Measurements from ENCODE around the gene OR51Q1. TPM values are rescaled to one million over a fixed set of nuclear protein-coding genes. Genes with fewer than 3 reads are reported as not detected.

Gene OR51Q1
- total and polyA plus RNA-seq, 2 of the 13 experiments (the other 11 are each of a cell fraction or from before 2014, with no cell fraction given): not detected

DNA sequence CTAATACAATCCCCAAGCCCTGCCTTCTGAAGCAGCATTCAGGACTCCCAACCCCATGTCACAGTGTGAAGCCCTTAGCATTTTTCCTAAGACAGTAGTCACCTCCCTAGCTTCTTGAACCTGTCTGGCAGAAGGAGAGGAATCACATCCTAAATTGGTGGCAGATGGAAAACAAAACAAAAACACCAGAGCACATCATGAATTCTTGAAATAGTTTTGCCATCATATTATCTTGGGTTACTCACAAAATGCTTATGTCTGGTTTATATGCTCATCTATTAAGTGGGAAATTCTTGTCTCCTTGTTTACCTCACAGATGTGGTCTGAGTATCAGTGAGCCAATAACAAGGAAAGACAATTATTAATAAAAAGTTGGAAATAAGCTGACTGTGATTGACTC lies 23.0 kb upstream of the OR51Q1 start:
- intact Hi-C loops (cut with micrococcal nuclease; ENCODE audit: unreplicated experiment): no loop called here
- no peak overlapping the region for H2AFZ ChIP-seq (ENCODE audit: low read length)
- ChIA-PET CTCF (ENCODE audit: low intra/inter-chr PET ratio, low total read pairs) (no interaction called here), POLR2A (no interaction called here)
- H3K9me3 ChIP-seq (ENCODE audit: low read length): no peaks in the 10 kb centered on the region
- H3K79me2 ChIP-seq (ENCODE audit: insufficient read depth, low read length): no peaks in the 10 kb centered on the region
- no peaks in the 10 kb centered on the region for H3K36me3 ChIP-seq (replicated peaks in 1 of 2; ENCODE audit: control insufficient read depth in 1 of 2, insufficient read depth in 2 of 2, low read length in 2 of 2)
- no peak overlapping the region for H3K4me3 ChIP-seq (replicated peaks in 1 of 3; ENCODE audit: insufficient read depth in 1 of 3, low read depth in 2 of 3, low read length in 3 of 3)
- peaks cover 0 to 8% of the 10 kb centered on the region in 2 experiments; a peak in 1 of 5 replicates for H3K27me3 ChIP-seq (ENCODE audit: control insufficient read depth in 1 of 2, insufficient read depth in 2 of 2, low read length in 2 of 2)
- DNase-seq (ENCODE audit: low spot score) (no peak), FAIRE-seq (no peak), ATAC-seq (no peak)
- in situ Hi-C loops (cut with HindIII; ENCODE audit: extremely low pct_ligation_motif_present, low pct_unique_long_range_greater_than_20kb): no loop called here
- TF ChIP-seq ZC3H13 (CRISPR knock-in tag; IDR thresholded peaks at IDR 0.05) (no peak), ZBTB20 (CRISPR knock-in tag; IDR thresholded peaks at IDR 0.05; ENCODE audit: borderline replicate concordance, low read depth) (no peak), ZNF761 (CRISPR knock-in tag; conservative IDR thresholded peaks at IDR 0.05) (no peak), ZNF850 (CRISPR knock-in tag; conservative IDR thresholded peaks at IDR 0.05) (no peak), SSRP1 (CRISPR knock-in tag; IDR thresholded peaks at IDR 0.05) (no peak), CHD2 (IDR thresholded peaks at IDR 0.05; ENCODE audit: low read depth, low read length) (no peak), PRMT3 (CRISPR knock-in tag; IDR thresholded peaks at IDR 0.05; ENCODE audit: borderline replicate concordance, low read depth) (no peak), HNF4G (IDR thresholded peaks at IDR 0.05; ENCODE audit: borderline replicate concordance, low read depth, low read length) (no peak), HNF4G (CRISPR knock-in tag; IDR thresholded peaks at IDR 0.05; ENCODE audit: borderline replicate concordance, low read depth) (no peak), NONO (IDR thresholded peaks at IDR 0.05) (no peak), NONO (CRISPR knock-in tag; conservative IDR thresholded peaks at IDR 0.05) (no peak), FOXM1 (CRISPR knock-in tag; IDR thresholded peaks at IDR 0.05) (no peak)
- TF ChIP-seq, protein P1, sequence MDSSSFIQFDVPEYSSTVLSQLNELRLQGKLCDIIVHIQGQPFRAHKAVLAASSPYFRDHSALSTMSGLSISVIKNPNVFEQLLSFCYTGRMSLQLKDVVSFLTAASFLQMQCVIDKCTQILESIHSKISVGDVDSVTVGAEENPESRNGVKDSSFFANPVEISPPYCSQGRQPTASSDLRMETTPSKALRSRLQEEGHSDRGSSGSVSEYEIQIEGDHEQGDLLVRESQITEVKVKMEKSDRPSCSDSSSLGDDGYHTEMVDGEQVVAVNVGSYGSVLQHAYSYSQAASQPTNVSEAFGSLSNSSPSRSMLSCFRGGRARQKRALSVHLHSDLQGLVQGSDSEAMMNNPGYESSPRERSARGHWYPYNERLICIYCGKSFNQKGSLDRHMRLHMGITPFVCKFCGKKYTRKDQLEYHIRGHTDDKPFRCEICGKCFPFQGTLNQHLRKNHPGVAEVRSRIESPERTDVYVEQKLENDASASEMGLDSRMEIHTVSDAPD (CRISPR knock-in tag; IDR thresholded peaks at IDR 0.05): no peak
- TF ChIP-seq, protein P2, sequence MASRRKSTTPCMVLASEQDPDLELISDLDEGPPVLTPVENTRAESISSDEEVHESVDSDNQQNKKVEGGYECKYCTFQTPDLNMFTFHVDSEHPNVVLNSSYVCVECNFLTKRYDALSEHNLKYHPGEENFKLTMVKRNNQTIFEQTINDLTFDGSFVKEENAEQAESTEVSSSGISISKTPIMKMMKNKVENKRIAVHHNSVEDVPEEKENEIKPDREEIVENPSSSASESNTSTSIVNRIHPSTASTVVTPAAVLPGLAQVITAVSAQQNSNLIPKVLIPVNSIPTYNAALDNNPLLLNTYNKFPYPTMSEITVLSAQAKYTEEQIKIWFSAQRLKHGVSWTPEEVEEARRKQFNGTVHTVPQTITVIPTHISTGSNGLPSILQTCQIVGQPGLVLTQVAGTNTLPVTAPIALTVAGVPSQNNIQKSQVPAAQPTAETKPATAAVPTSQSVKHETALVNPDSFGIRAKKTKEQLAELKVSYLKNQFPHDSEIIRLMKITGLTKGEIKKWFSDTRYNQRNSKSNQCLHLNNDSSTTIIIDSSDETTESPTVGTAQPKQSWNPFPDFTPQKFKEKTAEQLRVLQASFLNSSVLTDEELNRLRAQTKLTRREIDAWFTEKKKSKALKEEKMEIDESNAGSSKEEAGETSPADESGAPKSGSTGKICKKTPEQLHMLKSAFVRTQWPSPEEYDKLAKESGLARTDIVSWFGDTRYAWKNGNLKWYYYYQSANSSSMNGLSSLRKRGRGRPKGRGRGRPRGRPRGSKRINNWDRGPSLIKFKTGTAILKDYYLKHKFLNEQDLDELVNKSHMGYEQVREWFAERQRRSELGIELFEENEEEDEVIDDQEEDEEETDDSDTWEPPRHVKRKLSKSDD (CRISPR knock-in tag; IDR thresholded peaks at IDR 0.05; ENCODE audit: low read depth): no peak
- TF ChIP-seq, protein P3, sequence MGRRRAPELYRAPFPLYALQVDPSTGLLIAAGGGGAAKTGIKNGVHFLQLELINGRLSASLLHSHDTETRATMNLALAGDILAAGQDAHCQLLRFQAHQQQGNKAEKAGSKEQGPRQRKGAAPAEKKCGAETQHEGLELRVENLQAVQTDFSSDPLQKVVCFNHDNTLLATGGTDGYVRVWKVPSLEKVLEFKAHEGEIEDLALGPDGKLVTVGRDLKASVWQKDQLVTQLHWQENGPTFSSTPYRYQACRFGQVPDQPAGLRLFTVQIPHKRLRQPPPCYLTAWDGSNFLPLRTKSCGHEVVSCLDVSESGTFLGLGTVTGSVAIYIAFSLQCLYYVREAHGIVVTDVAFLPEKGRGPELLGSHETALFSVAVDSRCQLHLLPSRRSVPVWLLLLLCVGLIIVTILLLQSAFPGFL (CRISPR knock-in tag; IDR thresholded peaks at IDR 0.05): no peak
- no peak overlapping the region for H3K27ac ChIP-seq (ENCODE audit: extremely low read length, insufficient read depth, low read length)
- no peak overlapping the region for H3K9ac ChIP-seq (ENCODE audit: insufficient read depth, low read depth, low read length)
- H3K4me2 ChIP-seq (ENCODE audit: low read depth, low read length): no peak overlapping the region
- H3K4me1 ChIP-seq (ENCODE audit: insufficient read depth, low read length): no peaks in the 10 kb centered on the region
- no peaks in the 10 kb centered on the region for H4K20me1 ChIP-seq (ENCODE audit: insufficient read depth, low read length)
- no TSS peak for BruUV-seq (replicated peaks)

All from HepG2 (cell line).